PC-9 (cell line): ENCODE measurements around the gene OCA2. TPM values are rescaled to one million over a fixed set of nuclear protein-coding genes. Genes with fewer than 3 reads are reported as not detected.
"Not testable (repeated sequence)": the region's sequence is repeated elsewhere in the genome, so short reads cannot be mapped to it uniquely, and the experiment has no call there.

Experiments used
- BruUV-seq: library from RNA; stranded (reverse); fragments of 400-500 nt; replicated peaks from 2 replicates; lab custom pipeline; 2021; lab: Mats Ljungman, UMichigan
- CTCF ChIA-PET: fragments of 300-600 bp; sonication (Branson Sonifier 250); formaldehyde crosslinking; loops from one replicate; lab custom pipeline; 2022; ENCODE audit warnings: antibody characterized with exemption; lab: Charles Lee
- POLR2A ChIA-PET: fragments of 300-600 bp; sonication (Branson Sonifier 250); formaldehyde crosslinking; loops from one replicate; lab custom pipeline; 2022; ENCODE audit warnings: antibody characterized with exemption; ENCODE audit not compliant: unreplicated experiment; lab: Charles Lee
- DNase-seq, 2 experiments: peaks; one replicate each; pipeline versions ENCODE4 v3.0.0 to v3.0.0-alpha.2; 2015 to 2022; ENCODE audit warnings: mixed read lengths in 1 of 2
- H2AFZ ChIP-seq: fragments of 200-600 bp; sonication (generic); 2 replicates; pipeline ENCODE4 v1.8.1; 2017; ENCODE audit warnings: antibody characterized with exemption
- H3F3A ChIP-seq: fragments of 200-600 bp; sonication (generic); 2 replicates; pipeline ENCODE4 v1.8.1; 2017; ENCODE audit warnings: antibody characterized with exemption, mild to moderate bottlenecking, low read depth; ENCODE audit not compliant: insufficient read depth
- H3K27ac ChIP-seq: fragments of 200-600 bp; sonication (generic); 2 replicates; pipeline ENCODE4 v1.6.1; 2016; ENCODE audit warnings: mixed run types
- H3K27me3 ChIP-seq: fragments of 200-600 bp; sonication (generic); 2 replicates; pipeline ENCODE4 v1.6.1; 2016; ENCODE audit warnings: low read depth, mixed run types; ENCODE audit not compliant: insufficient read depth
- H3K36me3 ChIP-seq: fragments of 200-600 bp; sonication (generic); 2 replicates; pipeline ENCODE4 v1.6.1; 2016; ENCODE audit warnings: low read depth, mixed run types
- H3K4me1 ChIP-seq: fragments of 200-600 bp; sonication (generic); replicated peaks from 2 replicates; pipeline ENCODE4 v1.6.1; 2016; ENCODE audit warnings: mixed run types; ENCODE audit not compliant: insufficient read depth
- H3K4me2 ChIP-seq: fragments of 200-600 bp; sonication (generic); 2 replicates; pipeline ENCODE4 v1.6.1; 2017; ENCODE audit warnings: mixed run types
- H3K4me3 ChIP-seq: fragments of 200-600 bp; sonication (generic); 2 replicates; pipeline ENCODE4 v1.6.1; 2016; ENCODE audit warnings: mixed run types
- H3K79me2 ChIP-seq: fragments of 200-600 bp; sonication (generic); 2 replicates; pipeline ENCODE4 v1.6.1; 2017; ENCODE audit warnings: low read depth, mixed run types
- H3K9me2 ChIP-seq: fragments of 200-600 bp; sonication (generic); 2 replicates; pipeline ENCODE4 v1.8.1; 2017; ENCODE audit warnings: mild to moderate bottlenecking; ENCODE audit not compliant: insufficient read depth
- H3K9me3 ChIP-seq: fragments of 200-600 bp; sonication (generic); 2 replicates; pipeline ENCODE4 v1.8.1; 2016; ENCODE audit warnings: low read depth; ENCODE audit not compliant: insufficient read depth
- H4K20me1 ChIP-seq: fragments of 200-600 bp; sonication (generic); 2 replicates; pipeline ENCODE4 v1.8.1; 2017; ENCODE audit not compliant: insufficient read depth
- CTCF ChIP-seq: fragments of 200-600 bp; sonication (generic); conservative IDR thresholded peaks from 2 replicates; pipeline ENCODE4 v1.6.1; 2017; ENCODE audit warnings: mixed run types, antibody characterized with exemption, mild to moderate bottlenecking, moderate library complexity
- EZH2 ChIP-seq: fragments of 200-600 bp; sonication (generic); IDR thresholded peaks from 2 replicates; pipeline ENCODE4 v1.8.0; 2017; ENCODE audit warnings: antibody characterized with exemption, low read depth
- intact Hi-C: fragments of 100-400 bp; cut with micrococcal nuclease; formaldehyde crosslinking; loops from one replicate; pipeline ENCODE4 v1.10.0; 2022; ENCODE audit not compliant: unreplicated experiment
- total RNA-seq: library from RNA; stranded (reverse); gene quantifications from 2 replicates; pipeline ENCODE4 v1.2.3, GENCODE V29; 2021

OCA2 gene
- total RNA-seq, 1 experiment from 2014 or later, result not detected

GRCh38 chr15:28140062-28140461 is 40.9 kb upstream of the OCA2 start:
- BruUV-seq, result no TSS peak
- H2AFZ ChIP-seq, result no peak overlapping the region
- H3F3A ChIP-seq, result no peaks in the 10 kb centered on the region
- no peak overlapping the region for H3K27ac ChIP-seq
- H3K9me3 ChIP-seq, result no peaks in the 10 kb centered on the region
- H3K79me2 ChIP-seq, result no peaks in the 10 kb centered on the region
- H4K20me1 ChIP-seq, result no peaks in the 10 kb centered on the region
- H3K9me2 ChIP-seq, result no peaks in the 10 kb centered on the region
- H3K4me3 ChIP-seq, result no peak overlapping the region
- no peak for DNase-seq
- H3K4me2 ChIP-seq, result no peak overlapping the region
- intact Hi-C loops, result no loop called here
- no peaks in the 10 kb centered on the region for H3K27me3 ChIP-seq
- ChIA-PET CTCF (no interaction called here), POLR2A (no interaction called here)
- H3K36me3 ChIP-seq, result no peaks in the 10 kb centered on the region
- H3K4me1 ChIP-seq, result no peaks in the 10 kb centered on the region
- TF ChIP-seq EZH2, result no peak
- TF ChIP-seq CTCF, result no peak

DNA sequence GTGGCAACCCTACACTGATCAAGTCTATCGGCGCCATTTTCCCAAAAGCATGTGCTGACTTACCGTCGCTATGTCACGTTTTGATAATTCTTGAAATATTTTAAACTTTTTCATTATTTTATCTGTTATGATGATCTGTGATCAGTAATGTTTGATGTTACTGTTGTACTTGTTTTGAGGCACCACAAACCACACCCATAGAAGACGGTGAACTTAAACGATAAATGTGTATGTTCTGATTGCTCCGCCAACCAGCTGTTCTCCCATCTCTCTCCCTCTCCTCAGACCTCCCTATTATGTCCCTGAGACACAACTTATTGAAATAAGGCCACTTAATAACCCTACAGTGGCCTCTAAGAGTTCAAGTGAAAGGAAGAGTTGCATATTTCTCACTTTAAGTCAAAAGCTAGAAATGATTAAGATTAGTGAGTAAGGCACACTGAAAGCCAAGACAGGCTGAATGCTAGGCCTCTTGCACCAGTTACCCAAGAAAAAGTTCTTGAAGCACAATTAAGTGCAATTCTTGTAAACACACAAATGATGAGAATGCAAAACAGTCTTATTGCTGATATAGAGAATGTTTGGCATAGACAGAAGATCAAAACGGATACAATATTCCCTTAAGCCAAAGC is 38.4 kb upstream of the OCA2 start:
- POLR2A ChIA-PET, H3K4me3 ChIP-seq, H3K4me1 ChIP-seq, CTCF ChIA-PET, H3K27ac ChIP-seq, H3K36me3 ChIP-seq, H3K9me3 ChIP-seq, H4K20me1 ChIP-seq, DNase-seq, H3K9me2 ChIP-seq, H3F3A ChIP-seq, BruUV-seq, H3K27me3 ChIP-seq, H3K79me2 ChIP-seq, H3K4me2 ChIP-seq, H2AFZ ChIP-seq, intact Hi-C loops: not testable (repeated sequence)

- CTCF ChIA-PET, BruUV-seq: not testable (repeated sequence)
Measured at GRCh38 chr15:28136236-28136904, 37.3 kb upstream of the OCA2 start.

GRCh38 chr15:28133281-28133680 is 34.2 kb upstream of the OCA2 start:
- H4K20me1 ChIP-seq, result no peaks in the 10 kb centered on the region
- no peaks in the 10 kb centered on the region for H3K27me3 ChIP-seq
- ChIA-PET POLR2A (no interaction called here), CTCF (no interaction called here)
- TF ChIP-seq CTCF, result no peak
- TF ChIP-seq EZH2, result no peak
- H3K4me2 ChIP-seq, result no peak overlapping the region
- no peak overlapping the region for H2AFZ ChIP-seq
- H3K9me2 ChIP-seq, result no peaks in the 10 kb centered on the region
- H3K27ac ChIP-seq, result no peak overlapping the region
- H3K4me3 ChIP-seq, result no peak overlapping the region
- no peaks in the 10 kb centered on the region for H3K36me3 ChIP-seq
- no peaks in the 10 kb centered on the region for H3K9me3 ChIP-seq
- no peaks in the 10 kb centered on the region for H3K4me1 ChIP-seq
- H3F3A ChIP-seq, result no peaks in the 10 kb centered on the region
- no peaks in the 10 kb centered on the region for H3K79me2 ChIP-seq
- no peak for DNase-seq
- intact Hi-C loops, result no loop called here
- BruUV-seq, result no TSS peak

More at GRCh38 chr15:28136236-28136904, 37.3 kb upstream of the OCA2 start:
- H3K36me3 ChIP-seq, H3K79me2 ChIP-seq, H3F3A ChIP-seq, H3K27me3 ChIP-seq, intact Hi-C loops, H4K20me1 ChIP-seq, H3K4me2 ChIP-seq, H2AFZ ChIP-seq, POLR2A ChIA-PET, H3K4me1 ChIP-seq, DNase-seq, H3K27ac ChIP-seq, H3K9me3 ChIP-seq, H3K9me2 ChIP-seq, H3K4me3 ChIP-seq: not testable (repeated sequence)
